HG03045 (cell line): ENCODE measurements around the gene CENPT.

Experiments used
- ATAC-seq: cut with Tn5 transposase; IDR thresholded peaks from one replicate; pipeline ENCODE4 v1.9.1; 2021; ENCODE audit warnings: mild to moderate bottlenecking, moderate library complexity; ENCODE audit not compliant: unreplicated experiment

The CENPT gene

GRCh38 chr16:67814567-67814966, 32.9 kb downstream of the CENPT start:
- no peak for ATAC-seq

GRCh38 chr16:67811899-67812298, 35.6 kb downstream of the CENPT start:
- ATAC-seq = no peak

- peak; percentile 1 for ATAC-seq
Observed at GRCh38 chr16:67807148-67807682, 40.3 kb downstream of the CENPT start.

- ATAC-seq = peak; percentile 93
Observed at GRCh38 chr16:67806428-67807147, 40.9 kb downstream of the CENPT start, which contains the start of the genes RANBP10 and TSNAXIP1. TSS of gene RANBP10 (minus strand) at chr16:67806560. CDS start at chr16:67806536, 24 bp downstream. TSS of gene TSNAXIP1 (plus strand) at chr16:67806889. CDS start at chr16:67807150, 261 bp downstream.

- peak; percentile 4 for ATAC-seq
Observed at GRCh38 chr16:67805718-67806427, 41.6 kb downstream of the CENPT start.

GRCh38 chr16:67804853-67805542, 42.5 kb downstream of the CENPT start:
- ATAC-seq = no peak

GRCh38 chr16:67803894-67804293, 43.6 kb downstream of the CENPT start:
- ATAC-seq = no peak

- no peak for ATAC-seq
Observed at GRCh38 chr16:67801883-67802282, 45.6 kb downstream of the CENPT start.

- ATAC-seq = no peak
Observed at GRCh38 chr16:67801241-67801640, 46.3 kb downstream of the CENPT start.

- ATAC-seq = no peak
Observed at GRCh38 chr16:67800338-67800926, 47.1 kb downstream of the CENPT start.

GRCh38 chr16:67796099-67796718, 51.3 kb downstream of the CENPT start:
- no peak for ATAC-seq

- ATAC-seq = no peak
Observed at GRCh38 chr16:67790071-67790470, 57.4 kb downstream of the CENPT start.

GRCh38 chr16:67786491-67786890, 61.0 kb downstream of the CENPT start:
- ATAC-seq = no peak

GRCh38 chr16:67783353-67783725, 64.2 kb downstream of the CENPT start:
- no peak for ATAC-seq

- no peak for ATAC-seq
Observed at GRCh38 chr16:67782567-67783352, 64.7 kb downstream of the CENPT start.

- no peak for ATAC-seq
Observed at GRCh38 chr16:67781565-67781921, 66.0 kb downstream of the CENPT start.

GRCh38 chr16:67780847-67781564, 66.5 kb downstream of the CENPT start:
- no peak for ATAC-seq

- no peak for ATAC-seq
Observed at GRCh38 chr16:67779256-67780014, 68.1 kb downstream of the CENPT start.
